OCI-LY7 (cell line): ENCODE results near the gene FAM107B. TPM values are rescaled to one million over a fixed set of nuclear protein-coding genes. Genes with fewer than 3 reads are reported as not detected.
A peak's percentile ranks its signal among the peaks of the same experiment; 100 is the strongest.

Source experiments
- BruUV-seq: library from RNA; stranded (reverse); fragments of 400-500 nt; replicated peaks from 2 replicates; lab custom pipeline; 2021; lab: Mats Ljungman, UMichigan
- CTCF ChIA-PET: fragments of 300-600 bp; sonication (Branson Sonifier 250); formaldehyde crosslinking; loops from one replicate; lab custom pipeline; 2022; ENCODE audit warnings: antibody characterized with exemption; ENCODE audit not compliant: unreplicated experiment; lab: Charles Lee
- POLR2A ChIA-PET: fragments of 300-600 bp; sonication (Branson Sonifier 250); formaldehyde crosslinking; loops from one replicate; lab custom pipeline; 2022; ENCODE audit warnings: antibody characterized with exemption; lab: Charles Lee
- DNase-seq: peaks from one replicate; pipeline ENCODE4 v3.0.0-alpha.2; 2015; ENCODE audit warnings: low spot score
- H2AFZ ChIP-seq: fragments of 200-600 bp; sonication (generic), shearing (Covaris generic); 2 replicates; pipeline ENCODE4 v1.6.1; 2014; ENCODE audit warnings: mild to moderate bottlenecking, antibody characterized with exemption, low read length, moderate library complexity
- H3K27ac ChIP-seq: fragments of 200-600 bp; sonication (generic); 2 replicates; pipeline ENCODE4 v1.5.1; 2014; ENCODE audit warnings: mixed run types, low read depth, mild to moderate bottlenecking, moderate library complexity, low read length, inconsistent platforms; ENCODE audit not compliant: poor library complexity, severe bottlenecking
- H3K36me3 ChIP-seq: fragments of 200-600 bp; sonication (generic); 2 replicates; pipeline ENCODE4 v1.6.1; 2014; ENCODE audit warnings: mild to moderate bottlenecking, antibody characterized with exemption, low read length, moderate library complexity, mixed read lengths; ENCODE audit not compliant: insufficient read depth
- H3K4me1 ChIP-seq: fragments of 200-600 bp; sonication (generic); 2 replicates; pipeline ENCODE4 v1.5.1; 2014; ENCODE audit warnings: mild to moderate bottlenecking, low read length; ENCODE audit not compliant: insufficient read depth, poor library complexity, severe bottlenecking
- H3K4me2 ChIP-seq: fragments of 200-600 bp; sonication (generic); 2 replicates; pipeline ENCODE4 v1.6.1; 2014; ENCODE audit warnings: mild to moderate bottlenecking, low read length
- H3K4me3 ChIP-seq: fragments of 200-600 bp; sonication (generic); 2 replicates; pipeline ENCODE4 v1.5.1; 2014; ENCODE audit warnings: mild to moderate bottlenecking, low read depth, low read length; ENCODE audit not compliant: poor library complexity, severe bottlenecking
- H3K79me2 ChIP-seq: fragments of 200-600 bp; sonication (generic); 2 replicates; pipeline ENCODE4 v1.6.1; 2016; ENCODE audit warnings: low read depth, mild to moderate bottlenecking, low read length, moderate library complexity, mixed read lengths; ENCODE audit not compliant: insufficient read depth
- H3K9me2 ChIP-seq: fragments of 200-600 bp; sonication (generic); 2 replicates; pipeline ENCODE4 v1.6.1; 2016; ENCODE audit warnings: mild to moderate bottlenecking, low read length, mixed read lengths; ENCODE audit not compliant: insufficient read depth
- H3K9me3 ChIP-seq: fragments of 200-600 bp; sonication (generic); 2 replicates; pipeline ENCODE4 v1.6.1; 2014; ENCODE audit warnings: mild to moderate bottlenecking, mixed run types, low read length, mixed read lengths
- H4K20me1 ChIP-seq: fragments of 200-600 bp; sonication (generic); 2 replicates; pipeline ENCODE4 v1.6.1; 2014; ENCODE audit warnings: mild to moderate bottlenecking, antibody characterized with exemption, low read length, moderate library complexity, mixed read lengths; ENCODE audit not compliant: insufficient read depth
- EZH2phosphoT487 ChIP-seq: fragments of 200-600 bp; sonication (generic); IDR thresholded peaks from 2 replicates; pipeline ENCODE4 v1.6.1; 2018; ENCODE audit warnings: low read depth, borderline replicate concordance, mild to moderate bottlenecking, mixed run types, antibody characterized with exemption, low read length, moderate library complexity, mixed read lengths
- intact Hi-C: fragments of 100-400 bp; cut with micrococcal nuclease; formaldehyde crosslinking; loops from one replicate; pipeline ENCODE4 v1.10.0; 2022; ENCODE audit not compliant: unreplicated experiment
- total RNA-seq, 2 experiments: library from RNA; depleted of rRNA in 1 of 2; stranded (reverse); fragments of >200 nt in 1 of 2; shearing (Covaris generic) in 1 of 2; gene quantifications; 2 replicates each; pipeline ENCODE4 v1.2.3, GENCODE V29; 2014 to 2022
- TF ChIP-seq, protein P1 (sequence below): fragments of 200-600 bp; sonication (generic); conservative IDR thresholded peaks from 2 replicates; pipeline ENCODE4 v1.5.1; 2014; ENCODE audit warnings: mild to moderate bottlenecking, antibody characterized with exemption, low read length, moderate library complexity, mixed read lengths

The FAM107B gene
- total RNA-seq, 2 experiments from 2014 or later: 114 to 398 TPM

DNA sequence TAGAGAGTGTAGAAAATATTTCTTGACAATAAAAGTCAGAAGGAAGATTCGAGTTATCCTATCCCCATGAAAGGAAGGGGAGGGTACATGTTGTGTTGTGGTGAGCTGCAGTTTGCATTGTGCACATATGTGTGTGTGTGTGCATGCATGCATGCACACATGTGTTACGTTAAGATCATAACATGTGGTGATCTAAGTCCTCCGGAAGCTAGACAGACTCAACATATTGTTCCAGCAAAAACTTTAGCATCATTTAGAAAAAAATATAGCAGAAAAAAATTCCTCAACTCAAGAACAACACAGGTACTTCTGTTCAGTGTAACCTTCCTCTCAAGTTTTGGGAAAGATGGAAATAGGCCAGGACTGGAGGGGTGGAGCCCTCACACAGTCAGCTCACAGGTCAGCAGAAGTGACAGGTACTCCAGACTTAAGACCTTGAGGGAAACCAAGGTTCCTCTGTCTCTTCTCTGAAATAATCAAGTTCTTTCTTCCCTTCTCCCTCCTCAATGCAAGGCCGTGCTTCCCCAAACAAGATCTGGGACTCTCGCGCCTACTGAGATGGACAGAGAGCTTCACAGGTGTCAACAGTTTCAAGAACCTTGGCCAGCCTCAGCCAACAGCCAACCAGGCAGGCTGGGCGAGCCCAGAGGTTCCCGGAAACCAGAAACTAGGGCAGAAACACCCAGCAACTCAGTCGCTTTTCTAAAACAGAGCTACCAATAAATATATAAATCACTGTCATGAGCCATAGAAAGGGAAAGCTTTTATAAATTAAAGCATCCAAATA is 205.2 kb downstream of the FAM107B start:
- no peaks in the 10 kb centered on the region for H3K9me2 ChIP-seq
- CTCF ChIA-PET: interaction anchor here (0.6 kb wide), 1 partner anchor 24 kb away, joined by 3 read pairs; no protein-coding TSS in a partner anchor
- H4K20me1 ChIP-seq: peaks cover 24% of the 10 kb centered on the region
- H3K4me2 ChIP-seq: no peak overlapping the region
- BruUV-seq: TSS peak; percentile 3
- H3K27ac ChIP-seq: no peak overlapping the region
- no peak for TF ChIP-seq EZH2phosphoT487
- peaks cover 100% of the 10 kb centered on the region for H3K79me2 ChIP-seq
- H3K9me3 ChIP-seq: no peaks in the 10 kb centered on the region
- peaks cover 95% of the 10 kb centered on the region for H3K36me3 ChIP-seq
- H3K4me3 ChIP-seq: no peak overlapping the region
- no peak overlapping the region for H2AFZ ChIP-seq
- POLR2A ChIA-PET: interaction anchor here (0.7 to 1.4 kb wide), 5 partner anchors 9 to 31 kb away, joined by 3 to 4 read pairs (median 3); no protein-coding TSS in a partner anchor
- intact Hi-C loops: no loop called here
- DNase-seq: no peak
- H3K4me1 ChIP-seq: peaks cover 44% of the 10 kb centered on the region

DNA sequence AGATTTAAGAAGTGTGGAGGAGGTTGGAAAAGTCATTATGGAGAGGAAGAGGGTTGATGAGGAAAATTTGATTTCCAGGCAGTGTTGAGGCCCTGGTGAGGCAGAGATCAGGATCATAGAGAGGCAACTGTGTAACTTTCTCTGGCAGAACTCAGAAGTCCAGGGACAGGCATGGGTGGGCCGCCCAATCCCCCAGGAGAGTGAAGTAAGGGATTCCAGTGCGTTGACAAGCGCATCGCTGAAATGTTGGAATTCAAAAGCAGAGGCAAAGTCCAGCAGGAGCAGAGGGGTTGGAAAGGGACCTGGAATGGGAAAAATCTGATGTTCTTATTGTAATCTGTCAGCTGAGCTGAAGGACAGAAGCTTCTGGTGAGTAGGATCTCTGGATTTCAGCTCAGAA is 207.3 kb downstream of the FAM107B start:
- H3K4me2 ChIP-seq: no peak overlapping the region
- no TSS peak for BruUV-seq
- DNase-seq: no peak
- no peak overlapping the region for H3K4me3 ChIP-seq
- H2AFZ ChIP-seq: no peak overlapping the region
- peaks cover 100% of the 10 kb centered on the region for H3K79me2 ChIP-seq
- H3K9me2 ChIP-seq: no peaks in the 10 kb centered on the region
- intact Hi-C loops: no loop called here
- H3K36me3 ChIP-seq: peaks cover 95% of the 10 kb centered on the region
- H3K9me3 ChIP-seq: no peaks in the 10 kb centered on the region
- H3K27ac ChIP-seq: no peak overlapping the region
- peaks cover 41% of the 10 kb centered on the region for H4K20me1 ChIP-seq
- CTCF ChIA-PET: no interaction called here
- POLR2A ChIA-PET: no interaction called here
- H3K4me1 ChIP-seq: peaks cover 60% of the 10 kb centered on the region
- TF ChIP-seq EZH2phosphoT487: no peak
- TF ChIP-seq, protein P1, sequence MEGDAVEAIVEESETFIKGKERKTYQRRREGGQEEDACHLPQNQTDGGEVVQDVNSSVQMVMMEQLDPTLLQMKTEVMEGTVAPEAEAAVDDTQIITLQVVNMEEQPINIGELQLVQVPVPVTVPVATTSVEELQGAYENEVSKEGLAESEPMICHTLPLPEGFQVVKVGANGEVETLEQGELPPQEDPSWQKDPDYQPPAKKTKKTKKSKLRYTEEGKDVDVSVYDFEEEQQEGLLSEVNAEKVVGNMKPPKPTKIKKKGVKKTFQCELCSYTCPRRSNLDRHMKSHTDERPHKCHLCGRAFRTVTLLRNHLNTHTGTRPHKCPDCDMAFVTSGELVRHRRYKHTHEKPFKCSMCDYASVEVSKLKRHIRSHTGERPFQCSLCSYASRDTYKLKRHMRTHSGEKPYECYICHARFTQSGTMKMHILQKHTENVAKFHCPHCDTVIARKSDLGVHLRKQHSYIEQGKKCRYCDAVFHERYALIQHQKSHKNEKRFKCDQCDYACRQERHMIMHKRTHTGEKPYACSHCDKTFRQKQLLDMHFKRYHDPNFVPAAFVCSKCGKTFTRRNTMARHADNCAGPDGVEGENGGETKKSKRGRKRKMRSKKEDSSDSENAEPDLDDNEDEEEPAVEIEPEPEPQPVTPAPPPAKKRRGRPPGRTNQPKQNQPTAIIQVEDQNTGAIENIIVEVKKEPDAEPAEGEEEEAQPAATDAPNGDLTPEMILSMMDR: no peak

DNA sequence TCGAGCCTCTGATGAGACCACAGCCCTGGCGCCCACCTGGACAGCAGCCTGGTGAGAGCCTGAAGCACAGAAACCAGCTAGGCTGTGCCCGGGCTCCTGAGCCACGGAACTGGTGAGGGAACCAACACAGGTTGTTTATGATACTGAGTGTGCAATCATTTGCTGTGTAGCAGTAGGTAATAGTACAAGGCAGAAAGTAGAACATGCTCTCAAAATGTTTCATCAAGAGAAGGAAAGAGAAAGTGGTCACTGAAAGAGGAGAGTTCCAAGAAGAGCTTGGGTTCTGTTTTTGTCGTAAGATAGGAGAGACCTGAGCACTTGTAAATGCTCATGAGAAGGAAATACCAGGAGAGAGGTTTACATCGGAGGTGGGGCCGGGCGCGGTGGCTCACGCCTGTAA is 208.2 kb downstream of the FAM107B start:
- Histone ChIP-seq H4K20me1 (peaks cover 44% of the 10 kb centered on the region; the same call in 1 of the 2 replicates), H3K36me3 (peaks cover 93% of the 10 kb centered on the region), H3K4me3 (no peak overlapping the region), H3K9me3 (no peaks in the 10 kb centered on the region), H3K9me2 (no peaks in the 10 kb centered on the region), H3K27ac (no peak overlapping the region), H3K79me2 (peaks cover 100% of the 10 kb centered on the region), H3K4me1 (peaks cover 60% of the 10 kb centered on the region), H3K4me2 (no peak overlapping the region), H2AFZ (no peak overlapping the region)
- no TSS peak for BruUV-seq
- ChIA-PET POLR2A (no interaction called here), CTCF (no interaction called here)
- intact Hi-C loops: no loop called here
- TF ChIP-seq, protein P1: no peak
- no peak for TF ChIP-seq EZH2phosphoT487
- no peak for DNase-seq
